ENCODE measurements around the gene TMEM186. TPM values are rescaled to one million over a fixed set of nuclear protein-coding genes. Genes with fewer than 3 reads are reported as not detected.

Gene TMEM186
- polyA plus RNA-seq, 2 donors: 5.6 to 8.8 TPM

DNA sequence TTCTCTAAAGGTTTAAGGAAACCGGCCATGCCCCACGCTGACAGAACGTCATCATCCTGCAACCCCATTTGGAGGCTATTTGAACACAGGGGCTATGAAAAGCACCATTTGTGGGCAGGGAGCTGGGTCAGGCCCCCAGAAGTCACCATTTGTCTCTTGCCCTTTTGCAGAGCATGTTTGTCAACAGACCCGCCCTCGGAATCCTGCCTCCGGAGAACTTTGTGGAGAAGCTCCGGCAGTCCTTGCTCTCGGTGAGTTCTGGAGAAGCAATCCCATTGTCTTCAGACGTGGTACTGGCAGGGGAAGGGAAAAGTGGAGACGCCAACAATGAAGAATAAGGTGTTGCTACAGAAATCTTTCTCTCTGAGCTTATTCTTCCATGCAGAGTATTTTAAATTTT lies 33.5 kb downstream of the TMEM186 start:
- Histone ChIP-seq H3K36me3 (ENCODE audit: control insufficient read depth in 2 of 2, insufficient read depth in 2 of 2, low read length in 1 of 2) (peaks cover 2 to 10% of the 10 kb centered on the region in 2 donors), H3K27me3 (ENCODE audit: control insufficient read depth in 1 of 2, insufficient read depth in 2 of 2, low read length in 2 of 2) (no peaks in the 10 kb centered on the region), H3K4me3 (ENCODE audit: low read depth in 1 of 2, low read length in 2 of 2) (no peak overlapping the region), H3K4me1 (ENCODE audit: control insufficient read depth in 2 of 2, insufficient read depth in 2 of 2, low read length in 1 of 2) (no peaks in the 10 kb centered on the region), H3K9me3 (ENCODE audit: control insufficient read depth in 2 of 2, insufficient read depth in 1 of 2, low read depth in 1 of 2, low read length in 1 of 2) (no peaks in the 10 kb centered on the region), H3K27ac (ENCODE audit: low read depth in 2 of 2, low read length in 1 of 2) (no peak overlapping the region)
- WGBS, 2 donors: 74 to 79% methylated on average over 10 of the region's 10 CpGs

GRCh38 chr16:8763083-8763482 lies 34.4 kb downstream of the TMEM186 start:
- no peaks in the 10 kb centered on the region for H3K4me1 ChIP-seq (ENCODE audit: control insufficient read depth in 2 of 2, insufficient read depth in 2 of 2, low read length in 1 of 2)
- H3K27ac ChIP-seq (ENCODE audit: low read depth in 2 of 2, low read length in 1 of 2): no peak overlapping the region
- H3K36me3 ChIP-seq (ENCODE audit: control insufficient read depth in 2 of 2, insufficient read depth in 2 of 2, low read length in 1 of 2): peaks cover 0 to 13% of the 10 kb centered on the region in 2 donors
- no peaks in the 10 kb centered on the region for H3K27me3 ChIP-seq (ENCODE audit: control insufficient read depth in 1 of 2, insufficient read depth in 2 of 2, low read length in 2 of 2)
- WGBS, 2 donors: 96 to 97% methylated on average over 3 of the region's 3 CpGs
- H3K4me3 ChIP-seq (ENCODE audit: low read depth in 1 of 2, low read length in 2 of 2): no peak overlapping the region
- H3K9me3 ChIP-seq (ENCODE audit: control insufficient read depth in 2 of 2, insufficient read depth in 1 of 2, low read depth in 1 of 2, low read length in 1 of 2): no peaks in the 10 kb centered on the region

DNA sequence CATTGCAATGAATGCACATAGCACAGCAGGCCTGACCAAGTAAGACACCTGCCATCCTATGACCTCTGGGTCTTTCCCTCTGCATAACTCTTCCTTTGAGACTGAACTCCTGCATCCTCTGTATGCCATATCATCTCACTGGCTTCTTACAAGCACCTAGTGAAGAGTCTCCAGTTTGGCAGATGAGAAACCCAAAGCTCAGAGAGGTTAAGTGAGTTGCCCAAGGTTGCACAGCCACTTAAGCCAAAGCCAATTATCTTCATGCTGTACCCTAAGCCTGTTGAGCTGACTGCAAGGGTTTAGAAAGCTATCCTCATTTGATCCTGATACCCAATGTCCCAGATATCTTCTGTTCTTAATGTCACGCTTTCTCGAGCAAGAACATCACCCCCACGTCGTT lies 35.2 kb downstream of the TMEM186 start:
- H3K27ac ChIP-seq (ENCODE audit: low read depth in 2 of 2, low read length in 1 of 2): no peak overlapping the region
- peaks cover 4 to 11% of the 10 kb centered on the region in 2 donors for H3K36me3 ChIP-seq (ENCODE audit: control insufficient read depth in 2 of 2, insufficient read depth in 2 of 2, low read length in 1 of 2)
- no peaks in the 10 kb centered on the region for H3K4me1 ChIP-seq (ENCODE audit: control insufficient read depth in 2 of 2, insufficient read depth in 2 of 2, low read length in 1 of 2)
- no peak overlapping the region for H3K4me3 ChIP-seq (ENCODE audit: low read depth in 1 of 2, low read length in 2 of 2)
- H3K27me3 ChIP-seq (ENCODE audit: control insufficient read depth in 1 of 2, insufficient read depth in 2 of 2, low read length in 2 of 2): no peaks in the 10 kb centered on the region
- no peaks in the 10 kb centered on the region for H3K9me3 ChIP-seq (ENCODE audit: control insufficient read depth in 2 of 2, insufficient read depth in 1 of 2, low read depth in 1 of 2, low read length in 1 of 2)
- 95% methylated on average over 4 of the region's 4 CpGs for WGBS, 2 donors

GRCh38 chr16:8761078-8761477 lies 36.4 kb downstream of the TMEM186 start:
- Histone ChIP-seq H3K4me1 (ENCODE audit: control insufficient read depth in 2 of 2, insufficient read depth in 2 of 2, low read length in 1 of 2) (no peaks in the 10 kb centered on the region), H3K9me3 (ENCODE audit: control insufficient read depth in 2 of 2, insufficient read depth in 1 of 2, low read depth in 1 of 2, low read length in 1 of 2) (no peaks in the 10 kb centered on the region), H3K27me3 (ENCODE audit: control insufficient read depth in 1 of 2, insufficient read depth in 2 of 2, low read length in 2 of 2) (no peaks in the 10 kb centered on the region), H3K4me3 (ENCODE audit: low read depth in 1 of 2, low read length in 2 of 2) (no peak overlapping the region), H3K27ac (ENCODE audit: low read depth in 2 of 2, low read length in 1 of 2) (no peak overlapping the region), H3K36me3 (ENCODE audit: control insufficient read depth in 2 of 2, insufficient read depth in 2 of 2, low read length in 1 of 2) (peaks cover 4 to 9% of the 10 kb centered on the region in 2 donors)
- 80 to 86% methylated on average over 6 of the region's 6 CpGs for WGBS, 2 donors

- Histone ChIP-seq H3K4me1 (ENCODE audit: control insufficient read depth in 2 of 2, insufficient read depth in 2 of 2, low read length in 1 of 2) (no peaks in the 10 kb centered on the region), H3K27me3 (ENCODE audit: control insufficient read depth in 1 of 2, insufficient read depth in 2 of 2, low read length in 2 of 2) (no peaks in the 10 kb centered on the region), H3K27ac (ENCODE audit: low read depth in 2 of 2, low read length in 1 of 2) (no peak overlapping the region), H3K9me3 (ENCODE audit: control insufficient read depth in 2 of 2, insufficient read depth in 1 of 2, low read depth in 1 of 2, low read length in 1 of 2) (no peaks in the 10 kb centered on the region), H3K36me3 (ENCODE audit: control insufficient read depth in 2 of 2, insufficient read depth in 2 of 2, low read length in 1 of 2) (peaks cover 4 to 12% of the 10 kb centered on the region in 2 donors), H3K4me3 (ENCODE audit: low read depth in 1 of 2, low read length in 2 of 2) (no peak overlapping the region)
- WGBS, 2 donors: 92 to 93% methylated on average over 10 of the region's 10 CpGs
Measured at GRCh38 chr16:8760021-8760420, 37.4 kb downstream of the TMEM186 start.

GRCh38 chr16:8758022-8758421 lies 39.4 kb downstream of the TMEM186 start:
- 95 to 96% methylated on average over 6 of the region's 6 CpGs for WGBS, 2 donors
- Histone ChIP-seq H3K4me3 (ENCODE audit: low read depth in 1 of 2, low read length in 2 of 2) (no peak overlapping the region), H3K9me3 (ENCODE audit: control insufficient read depth in 2 of 2, insufficient read depth in 1 of 2, low read depth in 1 of 2, low read length in 1 of 2) (no peaks in the 10 kb centered on the region), H3K27ac (ENCODE audit: low read depth in 2 of 2, low read length in 1 of 2) (no peak overlapping the region), H3K27me3 (ENCODE audit: control insufficient read depth in 1 of 2, insufficient read depth in 2 of 2, low read length in 2 of 2) (no peaks in the 10 kb centered on the region), H3K4me1 (ENCODE audit: control insufficient read depth in 2 of 2, insufficient read depth in 2 of 2, low read length in 1 of 2) (no peaks in the 10 kb centered on the region), H3K36me3 (ENCODE audit: control insufficient read depth in 2 of 2, insufficient read depth in 2 of 2, low read length in 1 of 2) (peaks cover 4 to 5% of the 10 kb centered on the region in 2 donors)

DNA sequence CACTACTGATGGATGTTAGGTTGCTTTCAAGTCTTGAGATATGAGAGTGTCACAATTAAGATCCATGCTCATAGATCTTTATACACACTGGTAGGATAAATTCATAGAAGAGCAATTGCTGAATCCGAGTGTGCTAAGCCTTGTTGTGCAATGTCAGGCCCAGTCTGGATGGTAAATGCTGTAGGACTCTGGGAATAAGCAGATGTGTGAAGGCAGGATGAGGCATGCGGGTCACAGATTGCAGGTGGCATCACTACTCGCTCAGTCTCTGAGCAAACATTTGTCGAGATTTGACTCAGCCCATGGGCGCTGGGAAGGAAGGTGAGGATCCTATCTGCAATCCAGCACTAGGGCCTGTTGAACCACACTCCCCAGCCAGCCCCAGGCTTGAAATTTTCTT lies 40.7 kb downstream of the TMEM186 start:
- Histone ChIP-seq H3K27ac (ENCODE audit: low read depth in 2 of 2, low read length in 1 of 2) (no peak overlapping the region), H3K9me3 (ENCODE audit: control insufficient read depth in 2 of 2, insufficient read depth in 1 of 2, low read depth in 1 of 2, low read length in 1 of 2) (no peaks in the 10 kb centered on the region), H3K4me3 (ENCODE audit: low read depth in 1 of 2, low read length in 2 of 2) (no peak overlapping the region), H3K4me1 (ENCODE audit: control insufficient read depth in 2 of 2, insufficient read depth in 2 of 2, low read length in 1 of 2) (no peaks in the 10 kb centered on the region), H3K27me3 (ENCODE audit: control insufficient read depth in 1 of 2, insufficient read depth in 2 of 2, low read length in 2 of 2) (no peaks in the 10 kb centered on the region), H3K36me3 (ENCODE audit: control insufficient read depth in 2 of 2, insufficient read depth in 2 of 2, low read length in 1 of 2) (peaks cover 4 to 5% of the 10 kb centered on the region in 2 donors)
- WGBS, 2 donors: 52 to 70% methylated on average over 5 of the region's 5 CpGs

DNA sequence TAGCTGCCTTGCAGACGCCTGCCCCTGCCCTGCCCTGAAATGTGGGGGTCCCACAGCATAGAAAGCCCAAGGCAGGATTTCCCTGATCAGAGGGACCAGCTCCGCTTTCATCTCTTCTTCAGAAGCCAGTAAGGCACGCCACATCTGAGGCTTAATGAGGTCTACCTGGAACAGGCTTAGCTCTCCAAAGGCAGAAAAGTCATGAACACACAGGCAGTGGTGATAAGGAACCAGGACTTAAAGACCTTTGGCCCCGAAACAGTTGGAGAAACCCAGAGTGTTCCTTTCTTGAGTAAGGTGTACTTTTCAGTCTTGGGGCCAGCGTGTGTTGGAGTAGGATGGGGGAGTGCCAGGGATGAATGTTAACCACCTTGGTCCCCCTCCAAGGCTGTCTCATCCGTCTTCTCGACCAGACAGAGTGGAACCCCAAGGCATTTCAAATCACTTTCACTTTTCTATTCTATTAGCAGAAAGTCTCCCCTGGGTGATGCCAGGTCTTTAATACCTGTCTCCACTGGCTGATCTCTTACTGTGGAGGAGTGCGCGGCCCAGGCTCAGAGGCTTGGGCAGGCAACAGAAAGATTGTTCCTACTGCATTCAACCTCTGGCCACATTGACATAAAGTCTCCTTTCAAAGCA lies 43.9 kb downstream of the TMEM186 start:
- WGBS, 2 donors: 43 to 48% methylated on average over 9 of the region's 9 CpGs
- no peaks in the 10 kb centered on the region for H3K9me3 ChIP-seq (ENCODE audit: control insufficient read depth in 2 of 2, insufficient read depth in 1 of 2, low read depth in 1 of 2, low read length in 1 of 2)
- peaks cover 4 to 9% of the 10 kb centered on the region in 2 donors for H3K36me3 ChIP-seq (ENCODE audit: control insufficient read depth in 2 of 2, insufficient read depth in 2 of 2, low read length in 1 of 2)
- H3K4me1 ChIP-seq (ENCODE audit: control insufficient read depth in 2 of 2, insufficient read depth in 2 of 2, low read length in 1 of 2): no peaks in the 10 kb centered on the region
- H3K27me3 ChIP-seq (ENCODE audit: control insufficient read depth in 1 of 2, insufficient read depth in 2 of 2, low read length in 2 of 2): no peaks in the 10 kb centered on the region
- no peak overlapping the region for H3K4me3 ChIP-seq (ENCODE audit: low read depth in 1 of 2, low read length in 2 of 2)
- H3K27ac ChIP-seq (ENCODE audit: low read depth in 2 of 2, low read length in 1 of 2): peak overlapping the region in 1 of 2 donors; percentile 17

DNA sequence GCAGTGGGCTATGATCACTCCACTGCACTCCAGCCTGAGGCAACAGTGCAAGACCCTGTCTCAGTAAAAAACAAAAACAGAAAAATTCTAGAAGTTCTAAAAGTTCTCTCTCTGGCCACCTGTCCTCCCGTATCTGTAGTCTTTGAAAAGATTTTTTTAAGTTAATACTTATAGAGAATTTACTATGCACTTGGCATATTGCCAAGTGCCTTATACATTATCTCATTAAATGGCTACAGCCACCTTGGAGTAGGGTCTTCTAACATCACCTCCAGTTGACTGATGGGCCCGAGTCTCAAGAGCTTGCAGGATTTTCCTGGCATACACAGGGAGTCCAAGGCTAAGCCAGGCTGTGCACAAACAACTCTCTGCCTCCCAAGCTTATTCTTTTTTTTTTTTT lies 44.7 kb downstream of the TMEM186 start:
- WGBS, 2 donors: 23 to 39% methylated on average over 2 of the region's 2 CpGs

More for the DNA sequence above, 44.7 kb downstream of the TMEM186 start:
- Histone ChIP-seq H3K36me3 (ENCODE audit: control insufficient read depth in 2 of 2, insufficient read depth in 2 of 2, low read length in 1 of 2) (peaks cover 2 to 7% of the 10 kb centered on the region in 2 donors), H3K27ac (ENCODE audit: low read depth in 2 of 2, low read length in 1 of 2) (no peak overlapping the region), H3K9me3 (ENCODE audit: control insufficient read depth in 2 of 2, insufficient read depth in 1 of 2, low read depth in 1 of 2, low read length in 1 of 2) (no peaks in the 10 kb centered on the region), H3K4me1 (ENCODE audit: control insufficient read depth in 2 of 2, insufficient read depth in 2 of 2, low read length in 1 of 2) (no peaks in the 10 kb centered on the region), H3K27me3 (ENCODE audit: control insufficient read depth in 1 of 2, insufficient read depth in 2 of 2, low read length in 2 of 2) (no peaks in the 10 kb centered on the region), H3K4me3 (ENCODE audit: low read depth in 1 of 2, low read length in 2 of 2) (no peak overlapping the region)

Data from esophagus (tissue), 2 donors.